Lung (tissue), 12 donors: ENCODE data around the gene GSE1. TPM values are rescaled to one million over a fixed set of nuclear protein-coding genes. Genes with fewer than 3 reads are reported as not detected.
A peak's percentile ranks its signal among the peaks of the same experiment; 100 is the strongest.

Experiments used
- ATAC-seq: fragments of 200-7000 bp; cut with Tn5 transposase; one replicate; pipeline ENCODE4 v1.9.1; 2020; ENCODE audit warnings: moderate number of reproducible peaks; ENCODE audit not compliant: insufficient read depth, low FRiP score
- DNase-seq, 3 donors: peaks; one replicate each; pipeline ENCODE4 v3.0.0-alpha.2; 2013 to 2017
- H3K27ac ChIP-seq, 2 donors: one replicate each; pipeline ENCODE4 v1.5.1; 2013; ENCODE audit warnings: mild to moderate bottlenecking in 2 of 2, moderate library complexity in 2 of 2, control low read depth in 1 of 2, inconsistent platforms in 1 of 2, low read depth in 1 of 2, low read length in 1 of 2
- H3K27me3 ChIP-seq, 3 donors: one replicate each; pipeline ENCODE4 v1.5.1; 2013; ENCODE audit warnings: low read length in 2 of 3; ENCODE audit not compliant: control insufficient read depth in 3 of 3, insufficient read depth in 3 of 3
- H3K36me3 ChIP-seq, 4 donors: one replicate each; pipeline ENCODE4 v1.5.1; 2013; ENCODE audit warnings: low read length in 4 of 4, mild to moderate bottlenecking in 1 of 4, moderate library complexity in 1 of 4; ENCODE audit not compliant: control insufficient read depth in 4 of 4, insufficient read depth in 4 of 4
- H3K4me1 ChIP-seq, 5 donors: one replicate each; pipeline ENCODE4 v1.5.1; 2013; ENCODE audit warnings: low read length in 5 of 5, mild to moderate bottlenecking in 2 of 5, moderate library complexity in 1 of 5; ENCODE audit not compliant: control insufficient read depth in 5 of 5, insufficient read depth in 5 of 5
- H3K4me3 ChIP-seq: one replicate; pipeline ENCODE4 v1.5.1; 2013; ENCODE audit warnings: mild to moderate bottlenecking, control low read depth, moderate library complexity
- H3K9ac ChIP-seq, 2 donors: one replicate each; pipeline ENCODE4 v1.5.1; 2013; ENCODE audit warnings: low read length in 2 of 2, control low read depth in 1 of 2; ENCODE audit not compliant: insufficient read depth in 1 of 2
- H3K9me3 ChIP-seq, 4 donors: one replicate each; pipeline ENCODE4 v1.5.1; 2013; ENCODE audit warnings: low read length in 3 of 4, mild to moderate bottlenecking in 1 of 4, moderate library complexity in 1 of 4; ENCODE audit not compliant: control insufficient read depth in 4 of 4, insufficient read depth in 3 of 4
- CTCF ChIP-seq: IDR thresholded peaks from 2 replicates; pipeline ENCODE4 v1.5.1; 2012; ENCODE audit warnings: mild to moderate bottlenecking; ENCODE audit errors: control extremely low read depth, extremely low read depth
- WGBS, 2 donors: extraction: QIAGEN DNeasy Blood & Tissue Kit; methylation state at CpG; one replicate each; pipeline ENCODE4 v1.1.7; 2013; 5-methylcytosine and 5-hydroxymethylcytosine counted together
- polyA plus RNA-seq, 2 donors: library from polyadenylated mRNA; stranded (reverse); fragments of 200-250 nt; gene quantifications; one replicate each; pipeline ENCODE4 v1.2.1, GENCODE V29; 2013
- total RNA-seq, 2 donors: library from RNA; depleted of rRNA in 1 of 2; stranded (reverse); fragments of >200 nt in 1 of 2; gene quantifications; one replicate each; pipeline ENCODE4 v1.2.1, GENCODE V29; 2014 to 2021
- donor health status: control.
- donor health status: control.
- donor health status: Bipolar disorder and iron deficiency.
- donor health status: healthy.
- donor health status: DM: yes; HTN: yes; CAD: no.

The GSE1 gene
- total and polyA plus RNA-seq, 4 donors, result 21.3 to 122 (median 74.7) TPM

- no peak for ATAC-seq
- 95 to 98% methylated on average over 10 of the region's 10 CpGs for WGBS, 2 donors
- peaks cover 0 to 12% (median 2%) of the 10 kb centered on the region in 4 donors for H3K36me3 ChIP-seq
- H3K4me1 ChIP-seq, result peaks cover 0 to 35% (median 32%) of the 10 kb centered on the region in 5 donors
- TF ChIP-seq CTCF, result no peak
- H3K27me3 ChIP-seq, result no peaks in the 10 kb centered on the region
- H3K9ac ChIP-seq, result no peak overlapping the region
- no peak for DNase-seq
- H3K4me3 ChIP-seq, result no peak overlapping the region
- H3K27ac ChIP-seq, result peak overlapping the region in 1 of 2 donors; percentile 75
- H3K9me3 ChIP-seq, result peaks cover 0 to 8% (median 0%) of the 10 kb centered on the region in 4 donors
Measured at GRCh38 chr16:85629326-85629725, 16.2 kb downstream of the GSE1 start.

- no peak for ATAC-seq
- WGBS, 2 donors, result 97 to 98% methylated on average over 5 of the region's 5 CpGs
- H3K36me3 ChIP-seq, result peaks cover 0 to 16% (median 2%) of the 10 kb centered on the region in 4 donors
Measured at GRCh38 chr16:85629853-85630252, 16.7 kb downstream of the GSE1 start.

GRCh38 chr16:85631230-85631629 is 18.1 kb downstream of the GSE1 start:
- no peaks in the 10 kb centered on the region for H3K27me3 ChIP-seq
- 92 to 95% methylated on average over 11 of the region's 11 CpGs for WGBS, 2 donors
- no peak overlapping the region for H3K27ac ChIP-seq
- H3K9ac ChIP-seq, result no peak overlapping the region
- no peak for DNase-seq
- H3K4me1 ChIP-seq, result peaks cover 0 to 21% (median 19%) of the 10 kb centered on the region in 5 donors
- no peak for TF ChIP-seq CTCF
- ATAC-seq, result no peak
- H3K4me3 ChIP-seq, result no peak overlapping the region
- H3K9me3 ChIP-seq, result peaks cover 0 to 8% (median 0%) of the 10 kb centered on the region in 4 donors
- peaks cover 0 to 24% (median 4%) of the 10 kb centered on the region in 4 donors for H3K36me3 ChIP-seq

More at GRCh38 chr16:85629853-85630252, 16.7 kb downstream of the GSE1 start:
- H3K27ac ChIP-seq, result no peak overlapping the region
- no peak for TF ChIP-seq CTCF
- H3K27me3 ChIP-seq, result no peaks in the 10 kb centered on the region
- no peak overlapping the region for H3K4me3 ChIP-seq
- peaks cover 0 to 33% (median 30%) of the 10 kb centered on the region in 5 donors for H3K4me1 ChIP-seq
- DNase-seq, result no peak
- H3K9ac ChIP-seq, result no peak overlapping the region
- peaks cover 0 to 8% (median 0%) of the 10 kb centered on the region in 4 donors for H3K9me3 ChIP-seq
